Upper lobe of left lung (tissue), 6 donors: ENCODE results near the gene PLXNA4. TPM values are rescaled to one million over a fixed set of nuclear protein-coding genes. Genes with fewer than 3 reads are reported as not detected.

ENCODE experiments used
- ATAC-seq, 2 donors: fragments of 200-7000 bp; cut with Tn5 transposase; one replicate each; pipeline ENCODE4 v1.9.1; 2022; ENCODE audit warnings: mild to moderate bottlenecking in 2 of 2, moderate library complexity in 2 of 2; ENCODE audit not compliant: low FRiP score in 2 of 2
- DNase-seq, 2 donors: peaks; one replicate each; pipeline ENCODE4 v3.0.0-alpha.2; 2019 to 2020
- H3K27ac ChIP-seq, 4 donors: fragments of 200-600 bp; sonication (generic); one replicate each; pipeline ENCODE4 v1.5.1; 2016 to 2019
- H3K27me3 ChIP-seq, 4 donors: fragments of 200-600 bp; sonication (generic); one replicate each; pipeline ENCODE4 v1.5.1; 2017 to 2019
- H3K36me3 ChIP-seq, 4 donors: fragments of 200-600 bp; sonication (generic); one replicate each; pipeline ENCODE4 v1.5.1; 2016 to 2019
- H3K4me1 ChIP-seq, 4 donors: fragments of 200-600 bp; sonication (generic); one replicate each; pipeline ENCODE4 v1.5.1; 2018 to 2019
- H3K4me3 ChIP-seq, 4 donors: fragments of 200-600 bp; sonication (generic); one replicate each; pipeline ENCODE4 v1.5.1; 2017 to 2019; ENCODE audit warnings: mild to moderate bottlenecking in 2 of 4, moderate library complexity in 1 of 4
- H3K9me3 ChIP-seq, 4 donors: fragments of 200-600 bp; sonication (generic); one replicate each; pipeline ENCODE4 v1.5.1; 2018 to 2019
- CTCF ChIP-seq, 6 experiments: fragments of 450-650 bp in 4 of 6; fragments of 200-600 bp in 2 of 6; sonication (generic) in 2 of 6; IDR thresholded peaks; one replicate each; pipeline ENCODE4 v1.5.1; 2016 to 2019; ENCODE audit warnings: antibody characterized with exemption in 6 of 6
- EP300 ChIP-seq, 4 donors: sonication (generic); formaldehyde crosslinking; IDR thresholded peaks; one replicate each; pipeline ENCODE4 v1.5.1; 2017; ENCODE audit warnings: antibody characterized with exemption in 4 of 4, control low read depth in 2 of 4
- POLR2A ChIP-seq, 4 donors: fragments of 450-650 bp; IDR thresholded peaks; one replicate each; pipeline ENCODE4 v1.5.1; 2016 to 2017; ENCODE audit warnings: antibody characterized with exemption in 4 of 4, mild to moderate bottlenecking in 2 of 4
- POLR2AphosphoS5 ChIP-seq, 2 donors: sonication (generic); formaldehyde crosslinking; IDR thresholded peaks; one replicate each; pipeline ENCODE4 v1.5.1; 2017; ENCODE audit warnings: antibody characterized with exemption in 2 of 2
- WGBS, 2 donors: methylation state at CpG; one replicate each; pipeline ENCODE4 v1.1.5; 2017 to 2018; 5-methylcytosine and 5-hydroxymethylcytosine counted together
- total RNA-seq, 6 donors: library from RNA; depleted of rRNA in 4 of 6; stranded (reverse); fragments of >200 nt in 4 of 6; gene quantifications; one replicate each; pipeline versions ENCODE4 v1.1.0 to v1.2.1, GENCODE V29; 2016 to 2021
- donor health status: DM: no; HTN: no; CAD: no; lungs with moderate emphysema.
- donor health status: DM: no; HTN: yes; CAD: no; lungs with severe emphysema.

Gene PLXNA4
- total RNA-seq, 6 donors from 2014 or later: 1.1 to 5.9 (median 2.6) TPM

- H3K36me3 ChIP-seq: no peaks in the 10 kb centered on the region
- H3K9me3 ChIP-seq: peaks cover 5 to 11% (median 9%) of the 10 kb centered on the region in 4 donors
- no peak for TF ChIP-seq CTCF (IDR thresholded peaks at IDR 0.05)
- no peak for TF ChIP-seq POLR2A (IDR thresholded peaks at IDR 0.05)
- TF ChIP-seq EP300 (IDR thresholded peaks at IDR 0.05): no peak
- TF ChIP-seq POLR2AphosphoS5 (IDR thresholded peaks at IDR 0.05): no peak
- ATAC-seq: no peak
- no peaks in the 10 kb centered on the region for H3K4me1 ChIP-seq
- H3K4me3 ChIP-seq: no peak overlapping the region
- DNase-seq: no peak
- no peak overlapping the region for H3K27ac ChIP-seq
- no peaks in the 10 kb centered on the region for H3K27me3 ChIP-seq
- WGBS, 2 donors: 39 to 57% methylated on average over 3 of the region's 3 CpGs
These were observed 24.4 kb downstream of the PLXNA4 start for GRCh38 chr7:132551886-132552285.

- no peak for TF ChIP-seq POLR2AphosphoS5 (IDR thresholded peaks at IDR 0.05)
- TF ChIP-seq EP300 (IDR thresholded peaks at IDR 0.05): no peak
- TF ChIP-seq POLR2A (IDR thresholded peaks at IDR 0.05): no peak
- TF ChIP-seq CTCF (IDR thresholded peaks at IDR 0.05): no peak
- no peaks in the 10 kb centered on the region for H3K27me3 ChIP-seq
- DNase-seq: no peak
- WGBS, 2 donors: 72 to 79% methylated on average over 6 of the region's 6 CpGs
- ATAC-seq: no peak
- H3K4me3 ChIP-seq: no peak overlapping the region
- no peaks in the 10 kb centered on the region for H3K4me1 ChIP-seq
- H3K9me3 ChIP-seq: peaks cover 5 to 11% (median 9%) of the 10 kb centered on the region in 4 donors
- no peaks in the 10 kb centered on the region for H3K36me3 ChIP-seq
- no peak overlapping the region for H3K27ac ChIP-seq
These were observed 24.8 kb downstream of the PLXNA4 start for GRCh38 chr7:132551439-132551838.

- Histone ChIP-seq H3K27me3 (no peaks in the 10 kb centered on the region), H3K4me3 (no peak overlapping the region), H3K36me3 (no peaks in the 10 kb centered on the region), H3K9me3 (peaks cover 5 to 11% (median 9%) of the 10 kb centered on the region in 4 donors), H3K4me1 (no peaks in the 10 kb centered on the region), H3K27ac (no peak overlapping the region)
- no peak for DNase-seq
- no peak for ATAC-seq
- 44 to 70% methylated on average over 4 of the region's 4 CpGs for WGBS, 2 donors
- TF ChIP-seq CTCF (IDR thresholded peaks at IDR 0.05) (no peak), EP300 (IDR thresholded peaks at IDR 0.05) (no peak), POLR2AphosphoS5 (IDR thresholded peaks at IDR 0.05) (no peak), POLR2A (IDR thresholded peaks at IDR 0.05) (no peak)
These were observed 27.7 kb downstream of the PLXNA4 start for GRCh38 chr7:132548489-132549078.

- TF ChIP-seq POLR2A (IDR thresholded peaks at IDR 0.05): no peak
- no peak for TF ChIP-seq POLR2AphosphoS5 (IDR thresholded peaks at IDR 0.05)
- no peak for TF ChIP-seq EP300 (IDR thresholded peaks at IDR 0.05)
- no peak for TF ChIP-seq CTCF (IDR thresholded peaks at IDR 0.05)
- H3K36me3 ChIP-seq: no peaks in the 10 kb centered on the region
- no peak overlapping the region for H3K4me3 ChIP-seq
- 76 to 88% methylated on average over 6 of the region's 6 CpGs for WGBS, 2 donors
- H3K27ac ChIP-seq: no peak overlapping the region
- DNase-seq (no peak), ATAC-seq (no peak)
- H3K27me3 ChIP-seq: no peaks in the 10 kb centered on the region
- no peaks in the 10 kb centered on the region for H3K4me1 ChIP-seq
- H3K9me3 ChIP-seq: peaks cover 5 to 15% (median 10%) of the 10 kb centered on the region in 4 donors
These were observed 28.4 kb downstream of the PLXNA4 start for GRCh38 chr7:132547821-132548220.
